Measurements from ENCODE around the gene FILIP1L.

FILIP1L gene

DNA sequence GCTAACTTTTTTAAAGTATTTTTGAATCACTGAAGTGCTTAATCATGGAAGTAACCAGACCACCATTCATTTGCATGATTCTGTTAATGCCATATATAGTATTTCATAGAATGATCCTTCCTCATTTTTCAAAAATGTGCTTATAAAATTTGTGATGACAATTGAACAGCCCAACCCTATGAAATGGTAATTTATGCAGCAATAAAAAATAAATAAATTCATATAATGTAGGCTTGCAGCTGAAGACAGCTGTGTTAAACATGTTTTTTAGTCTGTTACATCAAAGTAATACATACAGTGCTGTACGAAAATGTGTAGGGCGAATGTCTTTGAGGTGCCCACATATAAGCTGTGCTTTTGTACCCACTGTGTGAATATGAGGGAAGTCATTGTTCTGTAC is 131.7 kb downstream of the FILIP1L start:
- H3K4me3 ChIP-seq (ENCODE audit: insufficient read depth, low read length, poor library complexity, severe bottlenecking) = no peak overlapping the region
- TF ChIP-seq, protein P1, sequence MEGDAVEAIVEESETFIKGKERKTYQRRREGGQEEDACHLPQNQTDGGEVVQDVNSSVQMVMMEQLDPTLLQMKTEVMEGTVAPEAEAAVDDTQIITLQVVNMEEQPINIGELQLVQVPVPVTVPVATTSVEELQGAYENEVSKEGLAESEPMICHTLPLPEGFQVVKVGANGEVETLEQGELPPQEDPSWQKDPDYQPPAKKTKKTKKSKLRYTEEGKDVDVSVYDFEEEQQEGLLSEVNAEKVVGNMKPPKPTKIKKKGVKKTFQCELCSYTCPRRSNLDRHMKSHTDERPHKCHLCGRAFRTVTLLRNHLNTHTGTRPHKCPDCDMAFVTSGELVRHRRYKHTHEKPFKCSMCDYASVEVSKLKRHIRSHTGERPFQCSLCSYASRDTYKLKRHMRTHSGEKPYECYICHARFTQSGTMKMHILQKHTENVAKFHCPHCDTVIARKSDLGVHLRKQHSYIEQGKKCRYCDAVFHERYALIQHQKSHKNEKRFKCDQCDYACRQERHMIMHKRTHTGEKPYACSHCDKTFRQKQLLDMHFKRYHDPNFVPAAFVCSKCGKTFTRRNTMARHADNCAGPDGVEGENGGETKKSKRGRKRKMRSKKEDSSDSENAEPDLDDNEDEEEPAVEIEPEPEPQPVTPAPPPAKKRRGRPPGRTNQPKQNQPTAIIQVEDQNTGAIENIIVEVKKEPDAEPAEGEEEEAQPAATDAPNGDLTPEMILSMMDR (IDR thresholded peaks at IDR 0.05; ENCODE audit: insufficient read depth, low read length, poor library complexity, severe bottlenecking) = no peak
- TF ChIP-seq EZH2phosphoT487 (conservative IDR thresholded peaks at IDR 0.05; ENCODE audit: low read length) = no peak
- no peak overlapping the region for H3K9ac ChIP-seq (ENCODE audit: low read length)
- no peaks in the 10 kb centered on the region for H3K9me3 ChIP-seq (ENCODE audit: insufficient read depth, low read length)
- H4K20me1 ChIP-seq (ENCODE audit: low read depth, low read length) = no peaks in the 10 kb centered on the region
- no peaks in the 10 kb centered on the region for H3K36me3 ChIP-seq (ENCODE audit: low read length)
- no peaks in the 10 kb centered on the region for H3K79me2 ChIP-seq (ENCODE audit: insufficient read depth, low read length)
- H3F3A ChIP-seq (ENCODE audit: insufficient read depth) = 0 out of 2 replicates have a peak, but pooled peaks cover 4% of the 10 kb centered on the region
- H3K27me3 ChIP-seq (ENCODE audit: low read length) = no peaks in the 10 kb centered on the region
- H3K27ac ChIP-seq (ENCODE audit: low read depth, low read length) = no peak overlapping the region
- H3K9me2 ChIP-seq (replicated peaks; ENCODE audit: insufficient read depth, low read length) = no peaks in the 10 kb centered on the region
- H3K4me2 ChIP-seq (ENCODE audit: low read depth, low read length, poor library complexity, severe bottlenecking) = no peak overlapping the region
- no peak overlapping the region for H2AFZ ChIP-seq (ENCODE audit: low read depth, low read length, severe bottlenecking)

DNA sequence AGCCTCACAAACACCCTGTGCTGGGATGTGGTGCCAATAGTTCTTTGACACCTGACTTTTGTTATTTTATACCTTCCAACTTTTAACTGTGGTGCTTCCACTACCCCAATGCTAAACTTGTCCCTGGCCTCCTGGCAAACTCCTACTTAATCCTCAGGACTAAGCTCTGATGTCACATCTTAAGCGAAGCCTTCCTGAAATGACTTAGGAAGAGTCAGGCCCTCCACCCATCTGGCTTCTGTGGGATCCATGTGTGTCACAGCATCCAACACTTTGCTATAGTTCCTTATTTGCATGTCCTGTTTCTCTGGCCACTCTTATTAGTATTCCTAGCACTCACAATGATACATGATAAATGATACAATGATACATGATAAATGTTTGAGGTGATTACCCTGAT is 133.2 kb downstream of the FILIP1L start:
- 0 out of 2 replicates have a peak, but pooled peaks cover 4% of the 10 kb centered on the region for H3F3A ChIP-seq (ENCODE audit: insufficient read depth)
- H3K9me3 ChIP-seq (ENCODE audit: insufficient read depth, low read length) = no peaks in the 10 kb centered on the region
- no peak overlapping the region for H3K4me3 ChIP-seq (ENCODE audit: insufficient read depth, low read length, poor library complexity, severe bottlenecking)
- H2AFZ ChIP-seq (ENCODE audit: low read depth, low read length, severe bottlenecking) = no peak overlapping the region
- TF ChIP-seq, protein P1 (IDR thresholded peaks at IDR 0.05; ENCODE audit: insufficient read depth, low read length, poor library complexity, severe bottlenecking) = no peak
- TF ChIP-seq EZH2phosphoT487 (conservative IDR thresholded peaks at IDR 0.05; ENCODE audit: low read length) = no peak
- no peak overlapping the region for H3K9ac ChIP-seq (ENCODE audit: low read length)
- H3K9me2 ChIP-seq (replicated peaks; ENCODE audit: insufficient read depth, low read length) = no peaks in the 10 kb centered on the region
- H4K20me1 ChIP-seq (ENCODE audit: low read depth, low read length) = no peaks in the 10 kb centered on the region
- H3K27me3 ChIP-seq (ENCODE audit: low read length) = no peaks in the 10 kb centered on the region
- no peak overlapping the region for H3K27ac ChIP-seq (ENCODE audit: low read depth, low read length)
- H3K4me2 ChIP-seq (ENCODE audit: low read depth, low read length, poor library complexity, severe bottlenecking) = no peak overlapping the region
- peaks cover 7% of the 10 kb centered on the region; the same call in 1 of the 2 replicates for H3K79me2 ChIP-seq (ENCODE audit: insufficient read depth, low read length)
- no peaks in the 10 kb centered on the region for H3K36me3 ChIP-seq (ENCODE audit: low read length)

DNA sequence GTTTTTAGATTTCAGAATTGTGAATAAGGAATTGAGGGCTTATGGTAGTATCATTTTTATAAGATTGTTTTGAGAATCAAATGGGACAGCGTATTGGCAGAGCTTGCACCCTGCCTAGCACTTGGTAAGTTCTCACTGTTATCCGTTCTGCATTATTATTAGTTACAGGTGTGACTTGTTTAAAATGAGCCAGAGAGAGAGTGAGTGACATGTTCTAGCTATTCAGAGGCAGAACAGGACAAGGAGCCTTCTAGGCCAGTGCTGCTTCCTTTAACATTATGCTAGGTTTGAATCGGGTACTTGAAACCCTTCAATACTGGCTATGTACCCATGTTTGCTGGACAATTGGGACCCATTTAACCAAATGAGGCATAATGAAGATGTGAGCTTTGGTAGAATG is 133.7 kb downstream of the FILIP1L start:
- Histone ChIP-seq H3K36me3 (ENCODE audit: low read length) (no peaks in the 10 kb centered on the region), H3K4me3 (ENCODE audit: insufficient read depth, low read length, poor library complexity, severe bottlenecking) (no peak overlapping the region), H3K9ac (ENCODE audit: low read length) (no peak overlapping the region), H4K20me1 (ENCODE audit: low read depth, low read length) (no peaks in the 10 kb centered on the region), H3K9me2 (replicated peaks; ENCODE audit: insufficient read depth, low read length) (no peaks in the 10 kb centered on the region), H3K79me2 (ENCODE audit: insufficient read depth, low read length) (peaks cover 7% of the 10 kb centered on the region; the same call in 1 of the 2 replicates), H2AFZ (ENCODE audit: low read depth, low read length, severe bottlenecking) (no peak overlapping the region), H3K27me3 (ENCODE audit: low read length) (no peaks in the 10 kb centered on the region), H3K4me2 (ENCODE audit: low read depth, low read length, poor library complexity, severe bottlenecking) (no peak overlapping the region), H3K9me3 (ENCODE audit: insufficient read depth, low read length) (no peaks in the 10 kb centered on the region), H3K27ac (ENCODE audit: low read depth, low read length) (no peak overlapping the region), H3F3A (ENCODE audit: insufficient read depth) (0 out of 2 replicates have a peak, but pooled peaks cover 4% of the 10 kb centered on the region)
- no peak for TF ChIP-seq EZH2phosphoT487 (conservative IDR thresholded peaks at IDR 0.05; ENCODE audit: low read length)
- TF ChIP-seq, protein P1 (IDR thresholded peaks at IDR 0.05; ENCODE audit: insufficient read depth, low read length, poor library complexity, severe bottlenecking) = no peak
